Activated CD8-positive, alpha-beta memory T cell treated with anti-CD3 and anti-CD28 coated beads for 48 hours (primary cell): ENCODE measurements around the gene FOXQ1.

Experiments used
- DNase-seq, 3 experiments: peaks; one replicate each; pipeline ENCODE4 v3.0.0-alpha.2; 2020; ENCODE audit warnings: low read depth in 2 of 3, low spot score in 2 of 3

FOXQ1 gene

GRCh38 chr6:1362643-1363042, 50.7 kb downstream of the FOXQ1 start:
- no peak for DNase-seq

GRCh38 chr6:1363298-1363697, 51.4 kb downstream of the FOXQ1 start:
- DNase-seq = no peak

- no peak for DNase-seq
Measured at GRCh38 chr6:1363729-1364572, 52.1 kb downstream of the FOXQ1 start.
